Osteocyte (in vitro differentiated cells): Measurements from ENCODE around the gene ATP5MC2. TPM values are rescaled to one million over a fixed set of nuclear protein-coding genes. Genes with fewer than 3 reads are reported as not detected.

Experiments
- DNase-seq: peaks from one replicate; pipeline ENCODE4 v3.0.0; 2021; ENCODE audit warnings: mixed read lengths; ENCODE audit not compliant: unreplicated experiment; ENCODE audit errors: extremely low spot score
- H3K27ac Mint-ChIP-seq: one replicate; pipeline ENCODE4 v1.8.0; 2021; ENCODE audit warnings: mild to moderate bottlenecking, mixed read lengths; ENCODE audit not compliant: unreplicated experiment
- H3K27me3 Mint-ChIP-seq: one replicate; pipeline ENCODE4 v1.8.0; 2021; ENCODE audit warnings: mixed read lengths; ENCODE audit not compliant: unreplicated experiment
- H3K36me3 Mint-ChIP-seq: one replicate; pipeline ENCODE4 v1.8.0; 2021; ENCODE audit warnings: mixed read lengths; ENCODE audit not compliant: unreplicated experiment
- H3K4me1 Mint-ChIP-seq: one replicate; pipeline ENCODE4 v1.8.0; 2021; ENCODE audit warnings: mixed read lengths; ENCODE audit not compliant: unreplicated experiment
- H3K4me3 Mint-ChIP-seq: one replicate; pipeline ENCODE4 v1.8.0; 2021; ENCODE audit warnings: mild to moderate bottlenecking, moderate library complexity, mixed read lengths; ENCODE audit not compliant: unreplicated experiment
- H3K9me3 Mint-ChIP-seq: one replicate; pipeline ENCODE4 v1.8.0; 2021; ENCODE audit warnings: mixed read lengths; ENCODE audit not compliant: unreplicated experiment
- total RNA-seq: library from RNA; stranded (reverse); gene quantifications from 2 replicates; pipeline ENCODE4 v1.2.1, GENCODE V29; 2021
- TF ChIP-seq, protein P1 (sequence below): fragments of 200-600 bp; sonication (generic); IDR thresholded peaks from 2 replicates; pipeline ENCODE4 v1.5.0; 2021; ENCODE audit warnings: antibody characterized with exemption, mild to moderate bottlenecking, moderate library complexity

Gene ATP5MC2
- total RNA-seq, 1 donor from 2014 or later, result 294 TPM

DNA sequence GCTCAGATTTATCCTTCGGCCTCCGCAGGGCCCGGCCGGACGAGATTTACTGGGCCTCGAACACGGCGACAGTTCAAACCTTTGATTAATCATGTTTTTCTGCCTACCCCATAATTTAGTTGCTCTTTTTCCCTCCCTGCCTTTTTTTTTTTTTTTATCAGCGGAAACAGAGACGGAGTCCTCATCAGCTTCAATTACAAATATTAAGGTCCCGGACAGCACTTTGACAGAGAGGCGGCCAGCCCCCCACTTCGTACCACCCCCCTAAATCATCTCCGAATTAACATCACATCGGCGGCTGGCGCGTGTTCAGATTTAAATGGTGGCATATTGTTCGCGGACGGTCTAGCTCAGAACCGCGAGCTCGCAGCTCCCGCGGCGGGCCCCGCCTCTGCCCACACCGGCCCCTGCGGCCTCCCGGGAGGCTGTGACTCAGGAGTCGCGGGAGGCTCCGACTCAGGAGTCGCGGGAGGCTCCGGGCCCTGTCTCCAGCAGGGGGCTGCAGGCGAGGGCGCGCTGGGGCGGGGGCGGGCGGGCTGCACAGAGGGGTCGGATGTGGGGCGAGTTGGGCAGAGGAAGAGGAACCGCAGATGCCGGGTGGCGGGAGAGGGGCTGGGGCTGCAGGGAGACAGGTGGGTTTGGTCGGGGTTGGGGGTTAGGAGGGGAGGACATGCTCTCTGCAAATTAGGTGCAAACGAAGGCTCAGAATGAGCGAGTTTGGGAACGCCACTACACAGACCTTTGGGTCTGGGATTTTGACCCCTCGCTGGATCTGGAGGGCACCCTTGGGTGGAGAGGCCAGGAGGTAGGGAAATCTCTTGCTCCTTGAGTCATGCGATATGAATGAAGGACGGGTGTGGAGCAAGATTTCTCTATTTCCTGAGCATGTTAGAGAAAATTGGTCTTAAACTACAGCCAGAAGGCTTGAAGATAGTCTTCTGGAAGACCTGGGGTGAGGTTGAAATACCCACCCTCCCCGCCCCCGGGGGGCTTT, 19.6 kb upstream of the ATP5MC2 start:
- Mint-ChIP-seq H3K9me3 (no peaks in the 10 kb centered on the region), H3K4me1 (peaks cover 19% of the 10 kb centered on the region), H3K36me3 (no peaks in the 10 kb centered on the region), H3K27ac (no peak overlapping the region), H3K27me3 (peaks cover 64% of the 10 kb centered on the region), H3K4me3 (peak overlapping the region; percentile 64)
- no peak for DNase-seq
- TF ChIP-seq, protein P1, sequence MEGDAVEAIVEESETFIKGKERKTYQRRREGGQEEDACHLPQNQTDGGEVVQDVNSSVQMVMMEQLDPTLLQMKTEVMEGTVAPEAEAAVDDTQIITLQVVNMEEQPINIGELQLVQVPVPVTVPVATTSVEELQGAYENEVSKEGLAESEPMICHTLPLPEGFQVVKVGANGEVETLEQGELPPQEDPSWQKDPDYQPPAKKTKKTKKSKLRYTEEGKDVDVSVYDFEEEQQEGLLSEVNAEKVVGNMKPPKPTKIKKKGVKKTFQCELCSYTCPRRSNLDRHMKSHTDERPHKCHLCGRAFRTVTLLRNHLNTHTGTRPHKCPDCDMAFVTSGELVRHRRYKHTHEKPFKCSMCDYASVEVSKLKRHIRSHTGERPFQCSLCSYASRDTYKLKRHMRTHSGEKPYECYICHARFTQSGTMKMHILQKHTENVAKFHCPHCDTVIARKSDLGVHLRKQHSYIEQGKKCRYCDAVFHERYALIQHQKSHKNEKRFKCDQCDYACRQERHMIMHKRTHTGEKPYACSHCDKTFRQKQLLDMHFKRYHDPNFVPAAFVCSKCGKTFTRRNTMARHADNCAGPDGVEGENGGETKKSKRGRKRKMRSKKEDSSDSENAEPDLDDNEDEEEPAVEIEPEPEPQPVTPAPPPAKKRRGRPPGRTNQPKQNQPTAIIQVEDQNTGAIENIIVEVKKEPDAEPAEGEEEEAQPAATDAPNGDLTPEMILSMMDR, result peak; percentile 30

DNA sequence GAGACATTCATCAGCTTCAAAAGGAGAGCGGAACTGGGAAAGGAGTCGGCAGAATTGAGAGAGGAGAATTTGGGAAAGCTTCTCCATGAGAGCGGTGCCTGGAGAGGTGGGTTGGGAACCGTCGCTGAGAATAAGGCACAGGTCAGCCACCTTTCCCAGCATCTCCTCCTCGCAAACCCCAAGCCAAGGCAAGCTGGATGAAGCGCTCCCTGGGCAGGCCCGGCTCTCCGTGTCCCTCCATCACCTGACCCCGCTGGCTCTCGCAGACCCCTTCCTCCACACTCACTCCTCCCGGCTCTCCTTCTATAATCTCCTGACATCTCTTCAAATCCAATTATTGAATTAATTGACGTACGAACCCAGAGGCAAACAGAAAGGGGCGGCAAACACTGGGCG, 18.9 kb upstream of the ATP5MC2 start:
- DNase-seq, result no peak
- Mint-ChIP-seq H3K4me1 (peaks cover 19% of the 10 kb centered on the region), H3K27ac (no peak overlapping the region), H3K4me3 (peak overlapping the region; percentile 64), H3K36me3 (no peaks in the 10 kb centered on the region), H3K27me3 (peaks cover 64% of the 10 kb centered on the region), H3K9me3 (no peaks in the 10 kb centered on the region)
- TF ChIP-seq, protein P1, result no peak

DNA sequence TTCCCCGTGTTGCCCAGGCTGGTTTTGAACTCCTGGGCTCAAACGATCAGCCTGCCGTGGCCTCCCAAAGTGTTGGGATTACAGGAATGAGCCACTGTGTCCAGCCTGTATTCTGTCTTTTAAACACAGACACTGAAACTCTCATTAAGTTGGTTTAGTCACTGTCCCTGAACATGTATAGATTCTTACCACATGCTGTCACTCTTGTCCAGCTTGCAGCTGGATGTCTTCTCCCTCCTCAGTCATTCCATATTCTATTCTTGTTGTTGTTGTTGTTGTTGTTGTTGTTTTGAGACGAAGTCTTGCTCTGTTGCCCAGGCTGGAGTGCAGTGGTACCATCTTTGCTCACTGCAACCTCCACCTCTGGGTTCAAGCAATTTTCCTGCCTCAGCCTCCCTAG, 12.3 kb upstream of the ATP5MC2 start:
- Mint-ChIP-seq H3K27ac (no peak overlapping the region), H3K9me3 (no peaks in the 10 kb centered on the region), H3K36me3 (no peaks in the 10 kb centered on the region), H3K4me1 (no peaks in the 10 kb centered on the region), H3K27me3 (peaks cover 33% of the 10 kb centered on the region), H3K4me3 (no peak overlapping the region)
- TF ChIP-seq, protein P1, result no peak
- DNase-seq, result no peak

DNA sequence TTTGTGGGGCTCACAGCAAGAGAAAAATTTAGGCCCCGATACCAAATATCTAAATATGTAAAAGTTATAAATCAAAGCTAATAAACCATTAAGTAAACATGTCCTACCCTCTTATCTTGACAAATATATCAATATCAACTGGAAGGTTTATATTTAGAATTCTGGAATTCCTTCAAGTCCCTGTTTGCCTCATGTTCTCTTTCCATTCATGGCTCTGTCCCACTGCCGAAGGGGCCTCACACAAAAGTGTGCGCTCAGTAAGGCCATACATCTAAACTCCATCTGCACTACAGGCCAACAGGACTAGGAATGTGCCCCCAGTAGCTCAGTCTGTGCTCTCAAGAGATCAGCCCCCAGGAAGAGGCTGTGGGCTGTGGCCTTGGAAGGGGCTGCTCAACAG, 10.6 kb upstream of the ATP5MC2 start:
- H3K27ac Mint-ChIP-seq, result no peak overlapping the region
- DNase-seq, result no peak

More for the DNA sequence above, 10.6 kb upstream of the ATP5MC2 start:
- no peak overlapping the region for H3K4me3 Mint-ChIP-seq
- H3K36me3 Mint-ChIP-seq, result no peaks in the 10 kb centered on the region
- H3K4me1 Mint-ChIP-seq, result no peaks in the 10 kb centered on the region
- peaks cover 27% of the 10 kb centered on the region for H3K27me3 Mint-ChIP-seq
- no peaks in the 10 kb centered on the region for H3K9me3 Mint-ChIP-seq
- TF ChIP-seq, protein P1, result no peak
